ENCODE measurements around the gene UBE2I.

The UBE2I gene

GRCh38 chr16:1333854-1334700 is 24.6 kb downstream of the UBE2I start (continued):
- TF ChIP-seq ZFP69B (tag by site-specific recombination; IDR thresholded peaks at IDR 0.05) (0 out of 2 replicates have a peak, but pooled peaks have one; percentile 26), ZNF692 (tag by site-specific recombination; IDR thresholded peaks at IDR 0.05) (peak; percentile 53), ZNF398 (tag by site-specific recombination; IDR thresholded peaks at IDR 0.05) (0 out of 2 replicates have a peak, but pooled peaks have one; percentile 16), ZNF623 (tag by site-specific recombination; IDR thresholded peaks at IDR 0.05) (no peak), GFI1B (tag by site-specific recombination; IDR thresholded peaks at IDR 0.05) (no peak), ZBTB26 (tag by site-specific recombination; optimal IDR thresholded peaks at IDR 0.05) (peak; percentile 22)
- TF ChIP-seq, protein P1, sequence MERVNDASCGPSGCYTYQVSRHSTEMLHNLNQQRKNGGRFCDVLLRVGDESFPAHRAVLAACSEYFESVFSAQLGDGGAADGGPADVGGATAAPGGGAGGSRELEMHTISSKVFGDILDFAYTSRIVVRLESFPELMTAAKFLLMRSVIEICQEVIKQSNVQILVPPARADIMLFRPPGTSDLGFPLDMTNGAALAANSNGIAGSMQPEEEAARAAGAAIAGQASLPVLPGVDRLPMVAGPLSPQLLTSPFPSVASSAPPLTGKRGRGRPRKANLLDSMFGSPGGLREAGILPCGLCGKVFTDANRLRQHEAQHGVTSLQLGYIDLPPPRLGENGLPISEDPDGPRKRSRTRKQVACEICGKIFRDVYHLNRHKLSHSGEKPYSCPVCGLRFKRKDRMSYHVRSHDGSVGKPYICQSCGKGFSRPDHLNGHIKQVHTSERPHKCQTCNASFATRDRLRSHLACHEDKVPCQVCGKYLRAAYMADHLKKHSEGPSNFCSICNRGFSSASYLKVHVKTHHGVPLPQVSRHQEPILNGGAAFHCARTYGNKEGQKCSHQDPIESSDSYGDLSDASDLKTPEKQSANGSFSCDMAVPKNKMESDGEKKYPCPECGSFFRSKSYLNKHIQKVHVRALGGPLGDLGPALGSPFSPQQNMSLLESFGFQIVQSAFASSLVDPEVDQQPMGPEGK (tag by site-specific recombination; IDR thresholded peaks at IDR 0.05) = peak; percentile 41; the same call in 1 of the 2 replicates

GRCh38 chr16:1334739-1335138 is 25.3 kb downstream of the UBE2I start:
- Histone ChIP-seq H3K9me3 (ENCODE audit: control insufficient read depth, insufficient read depth, low read depth, low read length) (no peaks in the 10 kb centered on the region), H3K4me1 (ENCODE audit: control insufficient read depth, insufficient read depth, low read length) (peaks cover 2% of the 10 kb centered on the region; the same call in 1 of the 2 replicates), H3K4me3 (ENCODE audit: low read depth, low read length) (no peak overlapping the region), H3K36me3 (ENCODE audit: control insufficient read depth in 2 of 2, insufficient read depth in 1 of 2, low read length in 2 of 2) (no peaks in the 10 kb centered on the region), H3K27ac (ENCODE audit: extremely low read depth, low read depth, low read length) (no peak overlapping the region)
- POLR2A ChIA-PET = interaction anchor here (1.2 kb wide), 1 partner anchor 8 kb away, joined by 3 read pairs; no protein-coding TSS in a partner anchor
- CTCF ChIA-PET = interaction anchor here (1.2 kb wide), 1 partner anchor 18 kb away, joined by 3 read pairs; no protein-coding TSS in a partner anchor
- TF ChIP-seq, protein P2, sequence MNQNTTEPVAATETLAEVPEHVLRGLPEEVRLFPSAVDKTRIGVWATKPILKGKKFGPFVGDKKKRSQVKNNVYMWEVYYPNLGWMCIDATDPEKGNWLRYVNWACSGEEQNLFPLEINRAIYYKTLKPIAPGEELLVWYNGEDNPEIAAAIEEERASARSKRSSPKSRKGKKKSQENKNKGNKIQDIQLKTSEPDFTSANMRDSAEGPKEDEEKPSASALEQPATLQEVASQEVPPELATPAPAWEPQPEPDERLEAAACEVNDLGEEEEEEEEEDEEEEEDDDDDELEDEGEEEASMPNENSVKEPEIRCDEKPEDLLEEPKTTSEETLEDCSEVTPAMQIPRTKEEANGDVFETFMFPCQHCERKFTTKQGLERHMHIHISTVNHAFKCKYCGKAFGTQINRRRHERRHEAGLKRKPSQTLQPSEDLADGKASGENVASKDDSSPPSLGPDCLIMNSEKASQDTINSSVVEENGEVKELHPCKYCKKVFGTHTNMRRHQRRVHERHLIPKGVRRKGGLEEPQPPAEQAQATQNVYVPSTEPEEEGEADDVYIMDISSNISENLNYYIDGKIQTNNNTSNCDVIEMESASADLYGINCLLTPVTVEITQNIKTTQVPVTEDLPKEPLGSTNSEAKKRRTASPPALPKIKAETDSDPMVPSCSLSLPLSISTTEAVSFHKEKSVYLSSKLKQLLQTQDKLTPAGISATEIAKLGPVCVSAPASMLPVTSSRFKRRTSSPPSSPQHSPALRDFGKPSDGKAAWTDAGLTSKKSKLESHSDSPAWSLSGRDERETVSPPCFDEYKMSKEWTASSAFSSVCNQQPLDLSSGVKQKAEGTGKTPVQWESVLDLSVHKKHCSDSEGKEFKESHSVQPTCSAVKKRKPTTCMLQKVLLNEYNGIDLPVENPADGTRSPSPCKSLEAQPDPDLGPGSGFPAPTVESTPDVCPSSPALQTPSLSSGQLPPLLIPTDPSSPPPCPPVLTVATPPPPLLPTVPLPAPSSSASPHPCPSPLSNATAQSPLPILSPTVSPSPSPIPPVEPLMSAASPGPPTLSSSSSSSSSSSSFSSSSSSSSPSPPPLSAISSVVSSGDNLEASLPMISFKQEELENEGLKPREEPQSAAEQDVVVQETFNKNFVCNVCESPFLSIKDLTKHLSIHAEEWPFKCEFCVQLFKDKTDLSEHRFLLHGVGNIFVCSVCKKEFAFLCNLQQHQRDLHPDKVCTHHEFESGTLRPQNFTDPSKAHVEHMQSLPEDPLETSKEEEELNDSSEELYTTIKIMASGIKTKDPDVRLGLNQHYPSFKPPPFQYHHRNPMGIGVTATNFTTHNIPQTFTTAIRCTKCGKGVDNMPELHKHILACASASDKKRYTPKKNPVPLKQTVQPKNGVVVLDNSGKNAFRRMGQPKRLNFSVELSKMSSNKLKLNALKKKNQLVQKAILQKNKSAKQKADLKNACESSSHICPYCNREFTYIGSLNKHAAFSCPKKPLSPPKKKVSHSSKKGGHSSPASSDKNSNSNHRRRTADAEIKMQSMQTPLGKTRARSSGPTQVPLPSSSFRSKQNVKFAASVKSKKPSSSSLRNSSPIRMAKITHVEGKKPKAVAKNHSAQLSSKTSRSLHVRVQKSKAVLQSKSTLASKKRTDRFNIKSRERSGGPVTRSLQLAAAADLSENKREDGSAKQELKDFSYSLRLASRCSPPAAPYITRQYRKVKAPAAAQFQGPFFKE (tag by site-specific recombination; IDR thresholded peaks at IDR 0.05; ENCODE audit: borderline replicate concordance) = no peak
- TF ChIP-seq ZNF10 (tag by site-specific recombination; IDR thresholded peaks at IDR 0.05) = peak; percentile 65

All from HEK293 (cell line).